ENCODE measurements around the gene IPO11. TPM values are rescaled to one million over a fixed set of nuclear protein-coding genes. Genes with fewer than 3 reads are reported as not detected.

Gene IPO11
- total RNA-seq, 1 experiment from 2014 or later = 47.1 TPM

- H3K36me3 ChIP-seq (ENCODE audit: low read depth) = no peaks in the 10 kb centered on the region
- CTCF ChIA-PET = no interaction called here
- no peaks in the 10 kb centered on the region for H3K27me3 ChIP-seq (ENCODE audit: insufficient read depth, low read depth)
- no peaks in the 10 kb centered on the region for H3K79me2 ChIP-seq (ENCODE audit: low read depth)
- no peaks in the 10 kb centered on the region for H3K9me2 ChIP-seq (ENCODE audit: insufficient read depth)
- H3F3A ChIP-seq (ENCODE audit: insufficient read depth, low read depth) = no peaks in the 10 kb centered on the region
- H3K27ac ChIP-seq = no peak overlapping the region
- DNase-seq = no peak
- POLR2A ChIA-PET (ENCODE audit: unreplicated experiment) = no interaction called here
- intact Hi-C loops (cut with micrococcal nuclease; ENCODE audit: unreplicated experiment) = no loop called here
- no peaks in the 10 kb centered on the region for H4K20me1 ChIP-seq (ENCODE audit: insufficient read depth)
- H2AFZ ChIP-seq = no peak overlapping the region
- no TSS peak for BruUV-seq (replicated peaks)
- H3K4me3 ChIP-seq = no peak overlapping the region
- H3K4me1 ChIP-seq (replicated peaks; ENCODE audit: insufficient read depth) = no peaks in the 10 kb centered on the region
- TF ChIP-seq CTCF (conservative IDR thresholded peaks at IDR 0.05) = no peak
- no peak for TF ChIP-seq EZH2 (IDR thresholded peaks at IDR 0.05; ENCODE audit: low read depth)
- H3K9me3 ChIP-seq (ENCODE audit: insufficient read depth, low read depth) = no peaks in the 10 kb centered on the region
- H3K4me2 ChIP-seq = no peak overlapping the region
Measured at GRCh38 chr5:62616615-62617277, 204.2 kb downstream of the IPO11 start.

- H3K4me3 ChIP-seq = no peak overlapping the region
- no peaks in the 10 kb centered on the region for H3F3A ChIP-seq (ENCODE audit: insufficient read depth, low read depth)
- TF ChIP-seq EZH2 (IDR thresholded peaks at IDR 0.05; ENCODE audit: low read depth) (no peak), CTCF (conservative IDR thresholded peaks at IDR 0.05) (no peak)
- H3K79me2 ChIP-seq (ENCODE audit: low read depth) = no peaks in the 10 kb centered on the region
- no peak for DNase-seq
- ChIA-PET POLR2A (ENCODE audit: unreplicated experiment) (no interaction called here), CTCF (no interaction called here)
- H3K27me3 ChIP-seq (ENCODE audit: insufficient read depth, low read depth) = no peaks in the 10 kb centered on the region
- BruUV-seq (replicated peaks) = no TSS peak
- H3K4me1 ChIP-seq (replicated peaks; ENCODE audit: insufficient read depth) = no peaks in the 10 kb centered on the region
- H3K9me3 ChIP-seq (ENCODE audit: insufficient read depth, low read depth) = no peaks in the 10 kb centered on the region
- intact Hi-C loops (cut with micrococcal nuclease; ENCODE audit: unreplicated experiment) = no loop called here
- no peaks in the 10 kb centered on the region for H3K9me2 ChIP-seq (ENCODE audit: insufficient read depth)
- H3K36me3 ChIP-seq (ENCODE audit: low read depth) = no peaks in the 10 kb centered on the region
- no peak overlapping the region for H3K4me2 ChIP-seq
- H2AFZ ChIP-seq = no peak overlapping the region
- no peak overlapping the region for H3K27ac ChIP-seq
- H4K20me1 ChIP-seq (ENCODE audit: insufficient read depth) = no peaks in the 10 kb centered on the region
Measured at GRCh38 chr5:62617943-62618342, 205.4 kb downstream of the IPO11 start.

- intact Hi-C loops (cut with micrococcal nuclease; ENCODE audit: unreplicated experiment) = no loop called here
- no peak overlapping the region for H3K27ac ChIP-seq
- H3K27me3 ChIP-seq (ENCODE audit: insufficient read depth, low read depth) = no peaks in the 10 kb centered on the region
- no peaks in the 10 kb centered on the region for H3F3A ChIP-seq (ENCODE audit: insufficient read depth, low read depth)
- no peaks in the 10 kb centered on the region for H4K20me1 ChIP-seq (ENCODE audit: insufficient read depth)
- H3K4me1 ChIP-seq (replicated peaks; ENCODE audit: insufficient read depth) = no peaks in the 10 kb centered on the region
- no peak for DNase-seq
- TF ChIP-seq CTCF (conservative IDR thresholded peaks at IDR 0.05) (no peak), EZH2 (IDR thresholded peaks at IDR 0.05; ENCODE audit: low read depth) (no peak)
- H3K9me2 ChIP-seq (ENCODE audit: insufficient read depth) = no peaks in the 10 kb centered on the region
- BruUV-seq (replicated peaks) = no TSS peak
- no peaks in the 10 kb centered on the region for H3K9me3 ChIP-seq (ENCODE audit: insufficient read depth, low read depth)
- H3K4me2 ChIP-seq = no peak overlapping the region
- CTCF ChIA-PET = no interaction called here
- no peak overlapping the region for H3K4me3 ChIP-seq
- POLR2A ChIA-PET (ENCODE audit: unreplicated experiment) = no interaction called here
- no peaks in the 10 kb centered on the region for H3K36me3 ChIP-seq (ENCODE audit: low read depth)
- no peak overlapping the region for H2AFZ ChIP-seq
- H3K79me2 ChIP-seq (ENCODE audit: low read depth) = no peaks in the 10 kb centered on the region
Measured at GRCh38 chr5:62620761-62621160, 208.2 kb downstream of the IPO11 start.
